Measurements from ENCODE around the gene SF3B2.
"Not testable (repeated sequence)": the region's sequence is repeated elsewhere in the genome, so short reads cannot be mapped to it uniquely, and the experiment has no call there.

The SF3B2 gene

GRCh38 chr11:66012371-66012945, 39.7 kb upstream of the SF3B2 start:
- no peaks in the 10 kb centered on the region for H3K9me3 ChIP-seq
- no peaks in the 10 kb centered on the region for H3K27me3 ChIP-seq (ENCODE audit: low read depth)
- DNase-seq (ENCODE audit: low spot score in 2 of 2): no peak
- H3K36me3 ChIP-seq (replicated peaks): no peaks in the 10 kb centered on the region
- H3K4me1 ChIP-seq: no peaks in the 10 kb centered on the region
- no peak overlapping the region for H3K4me3 ChIP-seq
- in situ Hi-C loops (cut with MboI; ENCODE audit: low sequenced_read_pairs): no loop called here

- in situ Hi-C loops (cut with MboI; ENCODE audit: low sequenced_read_pairs): no loop called here
- no peak for DNase-seq (ENCODE audit: low spot score in 2 of 2)
- H3K4me3 ChIP-seq: no peak overlapping the region
Measured at GRCh38 chr11:66012946-66013761, 39.0 kb upstream of the SF3B2 start.

GRCh38 chr11:66013762-66014100, 38.4 kb upstream of the SF3B2 start:
- Histone ChIP-seq H3K27me3 (ENCODE audit: low read depth) (no peaks in the 10 kb centered on the region), H3K4me1 (no peaks in the 10 kb centered on the region), H3K9me3 (no peaks in the 10 kb centered on the region), H3K4me3 (no peak overlapping the region), H3K36me3 (replicated peaks) (no peaks in the 10 kb centered on the region)
- DNase-seq (ENCODE audit: low spot score in 2 of 2): no peak
- in situ Hi-C loops (cut with MboI; ENCODE audit: low sequenced_read_pairs): no loop called here

More at GRCh38 chr11:66012946-66013761, 39.0 kb upstream of the SF3B2 start:
- Histone ChIP-seq H3K27me3 (ENCODE audit: low read depth) (no peaks in the 10 kb centered on the region), H3K4me1 (no peaks in the 10 kb centered on the region), H3K9me3 (no peaks in the 10 kb centered on the region), H3K36me3 (replicated peaks) (no peaks in the 10 kb centered on the region)

- no peak for DNase-seq (ENCODE audit: low spot score in 2 of 2)
- no peaks in the 10 kb centered on the region for H3K4me1 ChIP-seq
- in situ Hi-C loops (cut with MboI; ENCODE audit: low sequenced_read_pairs): no loop called here
Measured at GRCh38 chr11:66014804-66015453, 37.2 kb upstream of the SF3B2 start.

DNA sequence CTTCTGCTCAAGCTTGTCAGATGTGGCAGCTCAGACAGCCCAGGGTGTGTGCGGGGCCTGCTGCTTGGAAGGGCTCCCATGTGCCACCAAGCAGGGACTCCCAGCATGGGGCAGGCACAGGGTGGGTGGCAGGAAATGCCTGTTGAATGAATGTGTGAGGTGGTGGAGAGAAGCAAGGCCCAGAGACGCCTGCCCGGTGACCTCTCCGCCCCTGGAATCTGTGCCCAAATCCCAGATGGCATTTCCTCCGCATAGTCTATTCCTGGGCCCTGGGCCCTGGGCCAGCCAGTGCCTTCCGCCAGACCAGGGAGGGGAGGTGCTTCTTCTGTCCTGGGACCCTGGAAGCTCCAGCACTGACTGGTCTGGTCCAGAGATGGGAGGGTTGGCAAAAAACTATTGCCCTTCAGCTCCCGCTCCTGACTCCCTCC, 36.7 kb upstream of the SF3B2 start:
- Histone ChIP-seq H3K4me3 (no peak overlapping the region), H3K4me1 (no peaks in the 10 kb centered on the region), H3K27me3 (ENCODE audit: low read depth) (no peaks in the 10 kb centered on the region), H3K9me3 (no peaks in the 10 kb centered on the region), H3K36me3 (replicated peaks) (no peaks in the 10 kb centered on the region)
- DNase-seq (ENCODE audit: low spot score in 2 of 2): no peak
- in situ Hi-C loops (cut with MboI; ENCODE audit: low sequenced_read_pairs): no loop called here

More at GRCh38 chr11:66014804-66015453, 37.2 kb upstream of the SF3B2 start:
- no peak overlapping the region for H3K4me3 ChIP-seq
- no peaks in the 10 kb centered on the region for H3K36me3 ChIP-seq (replicated peaks)
- no peaks in the 10 kb centered on the region for H3K9me3 ChIP-seq
- H3K27me3 ChIP-seq (ENCODE audit: low read depth): no peaks in the 10 kb centered on the region

GRCh38 chr11:66015936-66016792, 36.0 kb upstream of the SF3B2 start:
- Histone ChIP-seq H3K27me3 (ENCODE audit: low read depth) (no peaks in the 10 kb centered on the region), H3K9me3 (no peaks in the 10 kb centered on the region), H3K4me1 (no peaks in the 10 kb centered on the region), H3K36me3 (replicated peaks) (no peaks in the 10 kb centered on the region), H3K4me3 (no peak overlapping the region)
- DNase-seq (ENCODE audit: low spot score in 2 of 2): no peak
- in situ Hi-C loops (cut with MboI; ENCODE audit: low sequenced_read_pairs): no loop called here

- H3K4me1 ChIP-seq: no peaks in the 10 kb centered on the region
- H3K9me3 ChIP-seq: no peaks in the 10 kb centered on the region
- H3K4me3 ChIP-seq: no peak overlapping the region
- no peaks in the 10 kb centered on the region for H3K27me3 ChIP-seq (ENCODE audit: low read depth)
- H3K36me3 ChIP-seq (replicated peaks): no peaks in the 10 kb centered on the region
- no peak for DNase-seq (ENCODE audit: low spot score in 2 of 2)
- in situ Hi-C loops (cut with MboI; ENCODE audit: low sequenced_read_pairs): no loop called here
Measured at GRCh38 chr11:66016793-66017177, 35.4 kb upstream of the SF3B2 start.

DNA sequence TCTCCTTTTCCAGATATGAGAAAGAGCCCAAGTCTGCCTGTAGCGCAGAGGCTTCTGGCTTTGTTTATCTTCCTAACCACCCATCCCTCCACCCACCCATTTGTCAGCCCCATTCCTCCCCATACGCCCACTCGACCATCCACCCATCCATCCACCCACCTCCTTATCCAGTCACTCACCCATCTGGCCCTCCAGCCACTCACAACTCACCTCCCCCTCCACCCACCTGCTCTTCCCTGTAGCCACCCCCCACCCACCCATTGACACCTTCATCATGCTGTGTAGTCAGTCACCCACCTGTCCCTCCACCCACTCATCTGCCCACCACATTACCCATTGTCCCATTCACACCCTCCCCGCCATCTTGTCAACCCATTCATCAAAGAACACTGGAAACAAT, 34.8 kb upstream of the SF3B2 start:
- no peaks in the 10 kb centered on the region for H3K27me3 ChIP-seq (ENCODE audit: low read depth)
- H3K4me3 ChIP-seq: no peak overlapping the region
- no peak for DNase-seq (ENCODE audit: low spot score in 2 of 2)
- peaks cover 2% of the 10 kb centered on the region; the same call in 1 of the 2 replicates for H3K4me1 ChIP-seq
- in situ Hi-C loops (cut with MboI; ENCODE audit: low sequenced_read_pairs): no loop called here
- H3K9me3 ChIP-seq: no peaks in the 10 kb centered on the region
- no peaks in the 10 kb centered on the region for H3K36me3 ChIP-seq (replicated peaks)

GRCh38 chr11:66020212-66020611, 32.0 kb upstream of the SF3B2 start:
- Histone ChIP-seq H3K9me3 (no peaks in the 10 kb centered on the region), H3K4me3 (no peak overlapping the region), H3K4me1 (peaks cover 4% of the 10 kb centered on the region; the same call in 1 of the 2 replicates), H3K36me3 (replicated peaks) (no peaks in the 10 kb centered on the region), H3K27me3 (ENCODE audit: low read depth) (no peaks in the 10 kb centered on the region)
- in situ Hi-C loops (cut with MboI; ENCODE audit: low sequenced_read_pairs): no loop called here
- no peak for DNase-seq (ENCODE audit: low spot score in 2 of 2)

GRCh38 chr11:66020618-66021357, 31.4 kb upstream of the SF3B2 start:
- Histone ChIP-seq H3K4me3 (no peak overlapping the region), H3K9me3 (no peaks in the 10 kb centered on the region), H3K4me1 (peaks cover 4% of the 10 kb centered on the region; the same call in 1 of the 2 replicates), H3K36me3 (replicated peaks) (no peaks in the 10 kb centered on the region), H3K27me3 (ENCODE audit: low read depth) (no peaks in the 10 kb centered on the region)
- in situ Hi-C loops (cut with MboI; ENCODE audit: low sequenced_read_pairs): no loop called here
- no peak for DNase-seq (ENCODE audit: low spot score in 2 of 2)

DNA sequence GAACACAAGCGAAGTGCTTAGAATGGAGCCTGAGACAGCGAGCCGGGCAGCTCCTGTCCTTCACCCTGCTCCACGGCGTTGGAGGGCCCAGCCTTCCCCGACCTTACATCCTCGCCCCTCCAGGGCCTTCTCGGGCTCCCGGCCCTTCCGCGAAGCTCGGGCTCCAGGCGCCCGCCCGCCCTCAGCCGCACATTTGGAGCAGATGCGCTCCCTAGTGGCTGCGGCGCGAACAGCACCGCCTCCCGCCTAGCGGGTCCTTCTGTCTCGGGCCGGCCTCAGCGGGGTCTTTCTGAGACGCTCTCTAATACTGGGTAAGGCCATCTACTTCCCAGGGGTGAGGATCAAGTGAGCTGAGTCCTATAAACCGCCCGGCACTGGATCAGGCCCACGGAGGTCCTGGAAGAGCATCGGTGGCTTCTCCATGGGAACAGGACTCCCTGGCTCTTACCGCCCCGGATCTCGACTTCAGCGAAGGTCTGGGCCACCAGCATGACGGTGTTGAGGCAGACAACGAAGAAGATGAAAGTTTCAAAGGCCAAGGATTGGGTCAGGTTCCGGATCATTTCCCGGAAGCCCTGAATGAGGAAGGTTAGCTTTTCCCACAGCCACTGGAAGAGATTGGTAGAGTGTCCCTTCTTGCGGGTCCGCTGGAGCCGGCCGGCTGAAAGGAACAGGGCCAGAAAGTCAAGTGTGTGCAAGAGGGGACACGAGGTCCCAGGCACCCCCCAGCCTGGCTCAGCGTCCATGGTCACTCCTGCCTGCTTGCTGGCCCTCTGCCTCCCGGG, 29.6 kb upstream of the SF3B2 start:
- DNase-seq (ENCODE audit: low spot score in 2 of 2): peak; percentile 46 to 88
- Histone ChIP-seq H3K36me3 (replicated peaks) (no peaks in the 10 kb centered on the region), H3K9me3 (no peaks in the 10 kb centered on the region), H3K4me3 (peak overlapping the region; percentile 9; the same call in 1 of the 2 replicates), H3K4me1 (peaks cover 4% of the 10 kb centered on the region; the same call in 1 of the 2 replicates), H3K27me3 (ENCODE audit: low read depth) (no peaks in the 10 kb centered on the region)
- in situ Hi-C loops (cut with MboI; ENCODE audit: low sequenced_read_pairs): no loop called here

DNA sequence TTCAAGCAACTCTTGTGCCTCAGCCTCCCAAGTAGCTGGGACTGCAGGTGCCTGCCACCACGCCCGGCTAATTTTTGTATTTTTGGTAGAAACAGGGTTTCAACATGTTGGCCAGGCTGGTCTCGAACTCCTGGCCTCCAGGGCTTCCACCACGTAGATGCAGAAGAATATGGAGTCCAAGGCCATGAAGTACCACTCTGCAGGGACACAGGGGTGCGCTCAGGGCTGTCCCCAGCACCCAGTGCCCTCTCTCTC, 29.1 kb upstream of the SF3B2 start:
- H3K4me1 ChIP-seq; DNase-seq (ENCODE audit: low spot score in 2 of 2); H3K27me3 ChIP-seq (ENCODE audit: low read depth); H3K36me3 ChIP-seq (replicated peaks); H3K4me3 ChIP-seq; H3K9me3 ChIP-seq; in situ Hi-C loops (cut with MboI; ENCODE audit: low sequenced_read_pairs): not testable (repeated sequence)
